ENCODE results near the gene PNPLA7. TPM values are rescaled to one million over a fixed set of nuclear protein-coding genes. Genes with fewer than 3 reads are reported as not detected.

PNPLA7 gene
- total RNA-seq, 1 donor from 2014 or later: 7.2 TPM

GRCh38 chr9:137586854-137587253 lies 36.7 kb upstream of the PNPLA7 start:
- Mint-ChIP-seq H3K9me3 (ENCODE audit: unreplicated experiment) (no peaks in the 10 kb centered on the region), H3K36me3 (ENCODE audit: unreplicated experiment) (peaks cover 23% of the 10 kb centered on the region), H3K27ac (ENCODE audit: unreplicated experiment) (no peak overlapping the region), H3K27me3 (ENCODE audit: unreplicated experiment) (no peaks in the 10 kb centered on the region), H3K4me3 (ENCODE audit: unreplicated experiment) (no peak overlapping the region), H3K4me1 (ENCODE audit: unreplicated experiment) (peaks cover 11% of the 10 kb centered on the region)
- no peak for TF ChIP-seq CTCF (IDR thresholded peaks at IDR 0.05)
- no peak for DNase-seq (ENCODE audit: extremely low spot score, unreplicated experiment)

GRCh38 chr9:137583957-137584356 lies 33.8 kb upstream of the PNPLA7 start:
- no peak for DNase-seq (ENCODE audit: extremely low spot score, unreplicated experiment)
- H3K4me1 Mint-ChIP-seq (ENCODE audit: unreplicated experiment): peaks cover 11% of the 10 kb centered on the region
- no peaks in the 10 kb centered on the region for H3K9me3 Mint-ChIP-seq (ENCODE audit: unreplicated experiment)
- H3K36me3 Mint-ChIP-seq (ENCODE audit: unreplicated experiment): peaks cover 27% of the 10 kb centered on the region
- peak overlapping the region; percentile 54 for H3K27ac Mint-ChIP-seq (ENCODE audit: unreplicated experiment)
- TF ChIP-seq CTCF (IDR thresholded peaks at IDR 0.05): no peak
- no peak overlapping the region for H3K4me3 Mint-ChIP-seq (ENCODE audit: unreplicated experiment)
- no peaks in the 10 kb centered on the region for H3K27me3 Mint-ChIP-seq (ENCODE audit: unreplicated experiment)

- no peak for DNase-seq (ENCODE audit: extremely low spot score, unreplicated experiment)
- Mint-ChIP-seq H3K27ac (ENCODE audit: unreplicated experiment) (no peak overlapping the region), H3K27me3 (ENCODE audit: unreplicated experiment) (no peaks in the 10 kb centered on the region), H3K4me1 (ENCODE audit: unreplicated experiment) (peaks cover 12% of the 10 kb centered on the region), H3K36me3 (ENCODE audit: unreplicated experiment) (peaks cover 27% of the 10 kb centered on the region), H3K4me3 (ENCODE audit: unreplicated experiment) (no peak overlapping the region), H3K9me3 (ENCODE audit: unreplicated experiment) (no peaks in the 10 kb centered on the region)
- no peak for TF ChIP-seq CTCF (IDR thresholded peaks at IDR 0.05)
Measured at GRCh38 chr9:137583347-137583746, 33.1 kb upstream of the PNPLA7 start.

GRCh38 chr9:137582286-137582860 lies 32.2 kb upstream of the PNPLA7 start:
- H3K36me3 Mint-ChIP-seq (ENCODE audit: unreplicated experiment): peaks cover 22% of the 10 kb centered on the region
- no peak for DNase-seq (ENCODE audit: extremely low spot score, unreplicated experiment)
- TF ChIP-seq CTCF (IDR thresholded peaks at IDR 0.05): peak; percentile 33
- H3K4me3 Mint-ChIP-seq (ENCODE audit: unreplicated experiment): no peak overlapping the region
- H3K27me3 Mint-ChIP-seq (ENCODE audit: unreplicated experiment): no peaks in the 10 kb centered on the region
- peaks cover 18% of the 10 kb centered on the region for H3K4me1 Mint-ChIP-seq (ENCODE audit: unreplicated experiment)
- H3K27ac Mint-ChIP-seq (ENCODE audit: unreplicated experiment): no peak overlapping the region
- no peaks in the 10 kb centered on the region for H3K9me3 Mint-ChIP-seq (ENCODE audit: unreplicated experiment)

- H3K4me3 Mint-ChIP-seq (ENCODE audit: unreplicated experiment): no peak overlapping the region
- no peaks in the 10 kb centered on the region for H3K27me3 Mint-ChIP-seq (ENCODE audit: unreplicated experiment)
- H3K4me1 Mint-ChIP-seq (ENCODE audit: unreplicated experiment): peaks cover 22% of the 10 kb centered on the region
- no peak overlapping the region for H3K27ac Mint-ChIP-seq (ENCODE audit: unreplicated experiment)
- DNase-seq (ENCODE audit: extremely low spot score, unreplicated experiment): no peak
- H3K9me3 Mint-ChIP-seq (ENCODE audit: unreplicated experiment): no peaks in the 10 kb centered on the region
- peaks cover 18% of the 10 kb centered on the region for H3K36me3 Mint-ChIP-seq (ENCODE audit: unreplicated experiment)
- no peak for TF ChIP-seq CTCF (IDR thresholded peaks at IDR 0.05)
Measured at GRCh38 chr9:137581361-137582285, 31.4 kb upstream of the PNPLA7 start.
